ENCODE data around the gene ZMIZ1.

Gene ZMIZ1

DNA sequence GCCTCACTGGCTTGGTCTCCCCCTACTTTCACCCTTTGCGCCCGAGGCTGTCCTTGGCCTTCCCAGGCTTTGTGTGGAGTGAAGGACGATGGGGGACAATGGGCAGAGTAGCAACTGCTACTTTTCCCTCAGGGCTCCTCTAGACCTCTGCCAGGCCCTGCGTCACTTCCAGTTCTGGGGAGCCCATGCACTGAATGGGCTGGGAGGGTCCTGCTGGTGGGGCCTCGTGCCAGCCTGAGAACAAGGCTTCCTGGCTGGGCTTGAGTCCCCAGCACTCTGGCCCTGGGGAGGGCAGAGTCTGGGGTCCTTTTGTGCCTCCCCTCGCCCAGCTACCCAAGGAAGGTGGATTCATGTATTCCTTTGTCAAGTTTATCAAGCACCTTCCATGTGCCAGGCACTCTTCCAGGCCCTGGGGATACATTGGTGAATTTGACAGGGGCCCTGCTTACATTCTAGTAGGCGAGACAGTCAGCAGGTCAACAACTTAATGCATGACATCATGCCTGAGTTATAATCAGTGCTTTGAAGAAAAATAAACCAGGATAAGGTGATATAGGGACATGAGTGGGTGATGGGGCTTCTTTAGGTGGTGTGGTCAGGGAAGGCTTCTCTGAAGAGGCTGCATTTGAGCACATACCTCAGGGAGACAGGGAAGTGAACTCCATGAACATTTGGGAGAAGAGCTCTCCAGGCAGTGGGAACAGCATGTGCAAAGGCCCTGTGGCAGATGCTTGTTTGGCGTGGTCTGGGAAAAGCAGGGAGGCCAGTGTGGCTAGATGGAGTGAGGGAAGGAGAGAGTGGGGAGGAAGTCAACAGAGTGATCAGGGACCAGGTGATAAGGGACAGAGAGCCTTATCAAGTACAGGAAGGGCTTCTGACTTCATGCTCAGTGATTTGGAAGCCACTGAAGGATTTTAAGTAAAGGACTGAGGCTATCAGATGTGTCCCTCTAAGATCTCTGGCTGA, 14.1 kb downstream of the ZMIZ1 start:
- no peak for DNase-seq

DNA sequence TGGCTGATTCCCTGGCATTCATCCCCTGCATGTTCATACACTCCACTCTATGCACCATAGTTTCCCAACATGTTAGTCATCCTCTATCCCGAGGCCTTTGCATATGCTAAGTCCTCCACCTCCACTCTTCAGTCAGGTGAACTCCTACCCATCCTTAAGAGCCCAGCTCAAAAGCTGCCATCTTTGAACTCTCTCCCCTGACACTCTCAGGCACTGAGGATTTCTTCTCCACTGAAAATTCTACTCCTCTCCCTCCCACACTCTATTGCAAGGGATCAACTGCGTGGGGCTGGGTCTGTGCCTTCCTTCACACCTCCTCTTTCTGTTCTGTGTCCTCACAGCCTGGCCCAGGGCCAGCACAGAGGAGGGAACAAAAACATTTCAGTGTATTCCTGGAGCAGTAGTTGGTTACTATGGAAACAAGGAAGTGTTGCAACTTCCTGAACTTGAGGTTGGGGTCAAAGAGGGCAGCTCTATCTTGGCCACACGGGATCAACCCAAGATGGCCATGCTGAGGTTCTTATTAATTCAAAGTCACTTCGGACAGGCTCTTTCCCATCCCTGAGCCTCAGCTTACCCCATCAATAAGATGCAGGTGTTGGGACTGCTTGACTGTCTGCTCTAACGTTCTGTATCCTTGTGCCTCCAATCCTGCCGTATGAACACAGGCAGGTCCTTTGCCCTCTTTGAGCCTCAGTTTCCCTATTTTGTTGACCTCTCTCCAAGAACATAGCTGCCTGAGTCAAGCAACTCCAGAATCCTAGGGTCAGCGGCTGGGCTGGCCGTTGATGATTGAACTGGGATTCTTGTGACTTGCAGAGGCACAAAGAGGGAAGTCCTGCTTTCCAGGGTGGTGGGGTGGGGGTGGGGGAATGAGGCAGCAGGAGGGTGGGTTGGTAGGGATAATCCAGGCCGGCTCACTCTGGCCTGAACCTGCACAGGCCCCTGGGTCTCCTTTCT, 15.5 kb downstream of the ZMIZ1 start:
- no peak for DNase-seq

DNA sequence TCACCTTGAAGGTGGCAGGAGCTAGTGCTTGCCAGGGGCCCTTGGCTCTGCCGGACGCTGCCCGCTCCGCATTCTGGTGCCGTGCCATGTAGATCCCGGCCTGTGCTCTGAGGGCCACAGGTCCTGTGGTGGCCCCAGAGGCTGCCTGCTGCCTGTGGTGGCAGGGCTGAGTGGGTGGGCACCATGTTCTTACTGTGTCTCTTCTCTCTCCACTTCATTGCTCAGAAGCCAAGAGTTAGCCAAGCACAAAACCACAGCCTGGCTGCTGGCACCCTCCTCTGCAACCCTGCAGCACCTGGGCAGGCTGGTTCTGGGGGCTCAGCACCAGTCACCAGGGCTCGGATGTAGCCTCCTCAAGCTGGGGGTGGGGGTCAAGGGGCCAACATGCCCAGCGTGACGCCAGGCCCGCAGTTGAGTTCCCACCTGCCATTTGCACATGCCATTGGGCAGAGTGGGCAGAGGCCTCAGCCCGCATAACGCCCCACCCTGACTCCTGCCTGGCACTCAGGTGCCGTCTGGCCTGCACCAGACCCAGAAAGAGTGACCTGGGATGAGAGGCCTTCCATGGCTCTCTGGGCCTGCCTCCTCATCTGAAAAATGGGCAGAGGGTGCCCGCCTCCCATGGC, 16.3 kb downstream of the ZMIZ1 start:
- no peak for DNase-seq

DNA sequence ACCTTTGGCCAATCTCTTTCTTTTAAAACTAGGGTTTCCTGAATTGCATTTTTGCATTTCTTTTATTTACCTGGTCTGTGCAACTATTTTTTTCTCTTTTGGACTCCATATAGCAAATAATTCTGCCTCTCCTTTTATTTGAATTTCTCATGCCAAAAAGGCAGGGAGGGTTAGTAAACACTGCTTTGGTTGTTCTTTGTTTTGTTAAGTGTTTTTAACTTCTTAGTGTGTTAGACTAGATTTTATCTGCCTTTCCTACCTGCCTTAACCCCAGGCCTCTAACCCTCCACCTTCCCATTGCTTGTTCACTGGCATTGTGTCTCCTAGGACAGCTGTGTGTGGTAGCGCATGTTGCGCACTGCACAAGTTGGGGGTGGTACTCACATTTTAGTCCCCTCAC, 18.1 kb downstream of the ZMIZ1 start:
- DNase-seq = no peak

DNA sequence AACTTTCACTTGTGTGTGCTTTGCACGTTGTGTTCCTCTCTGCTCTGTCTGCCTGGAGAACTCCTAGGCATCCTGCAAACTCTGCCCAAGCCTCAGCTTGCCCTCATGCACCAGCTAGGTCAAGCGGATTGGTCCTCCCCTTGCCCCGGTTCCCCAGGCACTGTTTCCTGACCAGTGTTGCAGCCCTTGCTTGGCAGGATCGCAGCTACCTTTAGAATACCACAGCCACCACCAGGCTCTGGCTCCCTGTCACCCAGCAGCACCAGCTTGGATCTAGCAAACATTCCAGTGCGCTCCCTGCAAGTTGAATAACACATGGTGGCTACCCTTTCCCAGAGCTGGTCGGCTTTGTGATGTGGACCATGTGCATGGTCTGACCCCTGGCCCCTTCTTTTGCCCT, 19.0 kb downstream of the ZMIZ1 start:
- no peak for DNase-seq

DNA sequence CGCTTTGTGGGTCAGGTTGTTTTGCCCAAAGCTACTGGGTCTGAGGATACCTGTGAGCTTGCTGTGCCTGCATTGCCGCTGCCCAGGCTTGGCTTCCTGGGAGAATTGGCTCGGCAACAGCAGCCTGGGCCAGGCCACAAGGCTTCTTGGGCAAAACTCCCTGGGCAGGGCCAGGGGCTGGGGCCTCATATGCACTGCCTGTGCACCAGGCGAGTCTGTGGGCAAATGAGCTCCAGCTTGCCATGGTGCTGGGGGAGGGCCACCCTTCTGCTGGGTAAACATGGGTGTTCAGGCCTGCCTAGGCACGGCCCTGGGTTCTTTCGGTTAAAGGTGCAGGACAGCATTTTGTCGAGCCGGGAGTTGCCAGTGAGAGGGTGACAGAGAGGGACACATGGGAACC, 19.4 kb downstream of the ZMIZ1 start:
- DNase-seq = no peak

DNA sequence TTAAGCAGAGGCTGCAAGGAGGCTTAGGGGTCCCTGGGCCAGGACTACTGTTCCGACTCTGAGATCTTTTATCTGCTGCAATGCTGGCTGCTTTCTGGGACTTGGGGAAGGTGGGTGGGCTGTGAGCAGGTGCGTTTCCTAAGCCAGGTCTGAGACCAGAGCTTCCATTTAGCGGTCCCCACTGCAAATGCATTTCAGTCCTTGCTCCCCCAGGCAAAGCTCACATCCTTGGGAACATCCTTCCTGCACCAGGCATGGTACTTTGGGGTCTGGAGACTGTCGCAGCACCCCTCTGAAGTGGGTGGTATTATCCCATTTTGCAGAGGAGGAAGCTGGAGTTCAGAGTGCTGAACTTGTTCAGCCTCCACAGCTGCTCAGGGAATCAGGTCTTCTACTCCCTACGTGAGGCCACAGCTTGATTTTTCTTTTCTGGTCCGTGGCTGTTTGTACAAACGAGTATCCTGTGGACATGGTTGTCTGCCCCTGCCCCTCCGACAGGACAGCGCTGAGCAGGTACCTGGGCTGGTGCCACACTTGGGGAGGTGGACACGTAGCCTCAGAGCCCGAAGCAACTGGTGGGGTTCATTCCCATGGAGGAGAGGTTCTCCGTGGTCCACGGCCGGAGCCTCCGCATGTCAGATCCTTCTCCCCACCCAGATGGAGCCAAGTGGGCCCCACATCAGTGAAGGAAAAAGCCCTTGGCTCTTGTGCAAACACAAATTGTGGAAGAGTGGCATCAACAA, 20.0 kb downstream of the ZMIZ1 start:
- no peak for DNase-seq

DNA sequence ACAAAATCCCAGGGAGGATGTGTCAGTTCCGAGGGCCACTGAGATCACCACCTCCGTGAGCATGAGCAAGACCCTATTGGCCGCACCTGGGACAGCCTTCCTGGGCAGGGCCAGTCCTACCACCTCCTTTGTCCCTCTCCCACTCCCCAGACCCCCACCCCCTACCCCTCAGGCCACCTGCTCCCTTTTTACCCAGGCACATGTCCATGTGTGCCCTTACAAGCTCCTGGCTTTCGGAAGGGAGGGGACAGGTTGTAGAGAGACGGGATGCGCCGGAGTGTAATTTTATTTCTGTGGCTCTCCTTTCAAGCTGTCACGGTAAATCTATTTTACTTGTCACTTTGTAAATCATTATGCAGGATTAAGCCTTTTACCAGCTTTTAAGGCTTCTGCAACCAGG, 20.9 kb downstream of the ZMIZ1 start:
- DNase-seq = no peak

DNA sequence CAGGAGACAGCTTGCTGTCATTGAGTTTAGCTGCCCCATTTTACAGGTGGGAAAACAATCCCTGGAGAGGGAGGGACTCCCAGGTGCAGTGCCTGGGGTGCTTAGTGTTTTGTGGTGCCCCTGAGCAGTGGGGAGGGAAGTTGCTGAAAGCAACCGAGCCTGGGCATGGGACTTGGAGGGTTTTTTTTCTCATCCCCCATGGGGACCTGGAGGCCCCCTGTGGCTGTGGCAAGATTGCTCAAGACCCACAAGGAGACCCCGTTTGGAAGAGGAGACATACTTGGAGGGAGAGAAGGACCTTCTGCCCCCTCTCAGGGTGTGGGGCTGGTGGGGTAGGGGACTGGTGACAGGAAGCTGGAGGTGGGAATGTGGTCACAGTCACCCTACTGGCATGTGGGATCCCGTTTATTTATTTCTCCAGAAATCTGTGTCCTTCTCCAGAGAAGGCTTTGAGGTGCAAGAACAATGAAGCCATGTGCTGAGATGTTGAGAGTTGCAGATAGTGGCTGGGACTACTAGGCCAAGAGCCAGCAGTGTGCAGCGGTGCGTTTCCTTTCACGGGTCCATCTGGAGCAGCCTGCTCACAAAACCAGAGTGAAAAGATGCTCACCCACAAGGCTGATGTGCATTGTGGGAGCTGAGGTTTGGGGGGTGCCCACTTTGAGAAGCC, 21.5 kb downstream of the ZMIZ1 start:
- no peak for DNase-seq

DNA sequence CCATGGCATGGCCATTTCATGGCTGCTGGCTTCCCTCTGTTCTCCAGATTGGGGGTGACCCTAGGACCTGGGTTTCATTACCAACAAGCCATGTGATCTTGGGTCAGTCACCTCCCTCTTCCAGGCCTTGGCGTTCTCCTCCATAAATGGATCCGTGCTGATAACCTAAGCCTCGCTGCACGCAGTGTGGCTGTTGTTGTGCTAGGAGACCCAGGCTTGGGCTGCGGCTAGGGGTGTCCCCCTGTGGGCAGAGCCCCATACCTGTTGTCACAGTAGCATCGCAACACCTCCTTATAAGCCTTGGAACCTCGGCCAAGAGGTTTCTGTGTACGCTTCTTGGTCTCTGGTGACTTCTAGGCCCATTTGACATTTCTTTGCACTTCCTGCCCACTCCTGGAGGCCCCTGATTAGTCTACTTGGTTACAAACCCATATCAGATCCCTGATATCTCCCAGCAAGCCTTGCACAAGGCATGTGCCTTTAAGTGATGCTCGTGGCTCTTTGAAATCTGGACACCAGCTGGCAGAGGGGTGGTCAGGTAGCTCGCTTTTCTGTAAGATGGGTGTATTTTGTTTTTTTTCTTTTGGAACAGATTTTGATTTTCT, 23.6 kb downstream of the ZMIZ1 start:
- DNase-seq = no peak

DNA sequence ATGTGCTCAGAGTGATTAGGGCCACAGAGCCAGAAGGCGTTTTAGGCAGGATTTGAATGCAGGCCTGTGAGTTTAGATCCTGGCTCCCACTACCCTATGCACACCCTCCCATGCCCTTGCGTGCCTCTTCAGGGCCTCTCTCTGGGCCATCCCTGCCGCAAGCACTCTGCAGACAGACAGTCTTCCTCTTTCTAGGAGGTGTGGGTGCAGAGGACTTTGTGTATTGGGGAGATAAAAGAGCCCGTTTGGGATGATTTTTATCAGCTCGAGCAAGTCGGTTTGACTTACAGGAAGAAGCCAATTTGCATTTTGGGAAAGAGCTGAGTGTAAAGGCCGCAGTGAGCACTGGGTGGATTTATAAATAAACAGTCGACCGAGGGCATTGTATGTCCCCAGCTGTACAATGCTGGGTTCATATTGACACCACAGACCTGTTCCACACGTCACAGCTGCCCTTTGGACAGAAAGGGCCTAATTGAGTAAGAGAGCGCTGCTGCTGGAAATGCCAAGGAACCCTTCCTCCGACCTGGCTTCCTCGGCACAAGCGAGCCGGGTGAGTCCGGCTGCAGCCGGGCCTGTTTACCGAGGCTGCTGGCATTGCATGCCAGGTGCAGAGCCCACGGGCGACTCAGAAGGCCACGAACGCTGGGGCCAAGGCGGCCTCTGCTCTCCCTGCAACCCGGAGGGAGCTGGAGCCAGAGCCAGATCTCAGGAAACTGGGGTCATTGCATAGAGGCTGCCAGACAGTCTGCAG, 25.1 kb downstream of the ZMIZ1 start:
- DNase-seq = no peak

DNA sequence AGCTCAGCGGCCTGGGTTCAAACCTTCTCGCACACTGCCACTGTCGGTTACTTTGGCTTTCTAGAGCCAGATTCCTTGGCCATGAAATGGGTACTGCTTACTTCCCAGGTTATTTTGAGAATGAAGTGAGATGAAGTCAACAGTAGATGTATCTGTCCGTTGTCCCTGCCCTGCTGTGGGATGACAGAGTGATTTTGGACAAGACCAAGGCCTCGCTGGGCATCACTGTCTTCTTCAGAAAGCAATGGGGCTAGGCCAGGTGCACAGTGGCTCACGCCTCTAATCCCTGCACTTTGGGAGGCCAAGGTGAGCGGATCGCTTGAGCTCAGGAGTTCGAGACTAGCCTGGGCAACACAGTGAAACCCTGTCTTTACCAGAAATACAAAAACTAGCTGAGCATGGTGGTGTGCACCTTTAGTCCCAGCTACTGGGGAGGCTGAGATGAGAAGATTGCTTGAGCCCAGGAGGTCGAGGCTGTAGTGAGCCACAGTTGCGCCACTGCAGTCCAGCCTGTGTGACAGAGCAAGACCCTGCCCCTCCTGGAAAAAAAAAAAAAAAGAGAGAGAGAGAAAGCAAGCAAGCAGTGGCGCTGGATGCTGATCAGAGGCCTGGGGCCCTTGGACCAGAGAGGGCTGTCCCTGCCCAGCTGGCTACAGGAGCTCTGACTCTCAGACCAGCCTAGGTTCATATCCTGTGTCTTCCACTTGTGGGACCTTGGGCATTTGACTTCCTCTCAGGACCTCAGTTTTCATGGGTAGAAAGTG, 25.8 kb downstream of the ZMIZ1 start:
- DNase-seq = no peak

DNA sequence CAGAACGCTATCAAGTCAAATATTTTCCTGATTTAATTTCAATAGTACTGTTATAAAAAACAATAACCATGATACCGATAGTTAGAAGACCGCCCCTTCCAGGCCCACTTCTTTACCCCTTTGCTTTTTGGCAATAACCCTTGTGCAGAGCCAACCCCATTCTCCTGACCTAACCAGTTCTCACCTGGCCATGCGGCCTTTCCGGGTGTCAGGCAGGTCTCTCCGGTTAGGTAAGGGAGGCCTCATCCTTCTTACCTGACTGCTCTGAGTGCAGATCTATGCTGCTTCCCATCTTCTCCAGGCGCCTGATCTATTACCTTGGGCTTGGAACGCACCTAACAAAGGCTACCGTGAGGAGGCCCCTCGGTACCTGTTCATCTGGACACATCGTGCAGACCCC, 26.6 kb downstream of the ZMIZ1 start:
- DNase-seq = no peak

DNA sequence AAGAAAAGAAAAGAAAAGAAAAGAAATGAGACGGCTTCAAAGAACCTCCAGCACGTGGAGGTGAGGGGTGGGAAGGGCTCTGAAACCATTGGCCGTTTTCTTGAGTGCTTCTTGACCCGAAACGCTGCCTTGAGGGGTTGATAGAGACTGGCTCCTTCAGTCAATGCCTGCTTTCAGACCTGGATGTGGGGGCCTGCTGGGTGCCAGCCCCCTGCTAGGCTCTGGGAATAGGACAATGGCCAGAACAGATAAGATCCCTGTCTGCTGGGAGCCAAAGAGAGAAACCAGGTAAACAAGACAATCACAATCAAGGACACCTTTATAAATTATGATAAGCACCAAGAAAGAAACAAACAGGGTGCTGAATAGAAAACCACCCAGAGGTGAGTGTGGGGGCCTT, 27.7 kb downstream of the ZMIZ1 start:
- DNase-seq = no peak

DNA sequence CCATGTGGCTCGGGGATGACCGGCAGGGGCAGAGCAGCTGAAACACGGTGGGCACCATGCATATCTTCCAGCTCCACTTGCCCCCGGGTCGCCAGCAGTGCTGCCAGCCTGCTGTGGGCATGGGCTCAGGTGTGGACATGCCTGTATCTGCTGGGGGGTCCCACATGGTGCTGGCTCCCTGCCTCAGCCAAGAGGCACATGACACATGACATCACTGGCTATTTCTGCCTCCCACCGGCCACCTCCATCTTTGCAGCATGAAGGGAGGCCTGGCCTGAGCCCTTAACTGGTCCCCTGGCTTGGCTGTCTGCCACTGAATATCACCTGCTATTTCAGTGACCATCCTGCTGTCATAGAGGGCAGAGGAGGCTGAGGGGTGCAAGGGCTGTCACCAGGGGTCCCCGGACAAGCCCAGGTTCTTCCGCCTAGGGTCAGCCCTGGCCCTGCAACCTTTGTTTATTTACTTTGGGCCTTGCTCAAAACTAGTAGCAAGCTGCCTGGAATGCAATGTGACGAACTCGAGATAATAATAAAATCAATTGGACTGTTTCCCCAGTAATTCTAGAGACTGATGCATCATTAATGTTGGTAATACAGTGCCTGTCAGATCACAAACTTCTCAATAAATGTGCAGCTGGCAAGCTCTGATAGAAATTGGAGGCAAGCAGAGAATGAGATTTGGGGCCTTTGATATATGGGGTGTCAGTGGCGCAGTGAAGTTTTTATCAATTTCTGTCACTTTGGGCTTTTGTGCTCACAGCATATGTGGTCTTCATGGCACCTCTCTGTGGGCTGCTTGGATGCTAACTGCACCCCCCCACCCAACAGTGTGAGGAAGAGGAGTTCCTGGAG, 28.5 kb downstream of the ZMIZ1 start:
- DNase-seq = no peak

DNA sequence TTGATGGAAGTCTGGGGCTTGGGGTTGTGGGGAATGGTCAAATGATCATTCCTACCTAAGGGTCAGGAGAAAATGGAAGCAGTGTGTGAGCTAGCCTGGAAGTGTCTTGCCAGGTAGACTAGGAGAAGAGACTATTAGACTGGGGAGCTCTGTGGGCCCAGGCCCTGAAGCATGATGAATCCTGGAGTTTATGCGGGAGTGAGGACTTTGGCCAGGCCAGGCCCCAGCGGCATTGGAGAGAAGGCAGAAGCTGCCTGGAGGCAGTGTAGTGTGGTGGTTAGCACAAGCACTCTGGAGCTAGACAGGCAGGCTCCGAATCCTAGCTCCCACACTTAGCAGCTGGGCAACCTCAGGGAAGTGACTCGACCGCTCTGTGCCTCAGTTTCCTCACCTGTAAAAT, 29.3 kb downstream of the ZMIZ1 start:
- no peak for DNase-seq

DNA sequence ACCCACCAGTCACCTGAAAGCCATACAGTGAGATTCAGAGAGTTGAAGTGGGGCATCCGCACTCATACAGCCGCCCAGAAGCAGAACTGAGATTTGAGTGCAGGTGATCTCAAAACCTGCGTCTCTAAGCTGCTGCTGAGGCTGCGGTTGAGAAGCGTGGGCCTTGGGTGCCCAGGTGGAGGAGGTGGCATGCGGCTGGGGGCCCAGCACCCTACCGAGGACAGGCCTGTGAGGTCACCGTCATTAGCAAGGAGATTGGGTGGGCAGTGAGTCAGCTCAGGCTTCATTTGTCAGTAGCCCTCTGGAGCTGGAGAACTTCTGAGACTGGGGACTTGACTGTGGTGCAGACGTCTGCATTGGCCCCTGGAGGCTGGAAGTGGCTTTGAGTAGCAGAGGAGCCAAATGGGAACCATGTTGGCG, 29.8 kb downstream of the ZMIZ1 start:
- no peak for DNase-seq

DNA sequence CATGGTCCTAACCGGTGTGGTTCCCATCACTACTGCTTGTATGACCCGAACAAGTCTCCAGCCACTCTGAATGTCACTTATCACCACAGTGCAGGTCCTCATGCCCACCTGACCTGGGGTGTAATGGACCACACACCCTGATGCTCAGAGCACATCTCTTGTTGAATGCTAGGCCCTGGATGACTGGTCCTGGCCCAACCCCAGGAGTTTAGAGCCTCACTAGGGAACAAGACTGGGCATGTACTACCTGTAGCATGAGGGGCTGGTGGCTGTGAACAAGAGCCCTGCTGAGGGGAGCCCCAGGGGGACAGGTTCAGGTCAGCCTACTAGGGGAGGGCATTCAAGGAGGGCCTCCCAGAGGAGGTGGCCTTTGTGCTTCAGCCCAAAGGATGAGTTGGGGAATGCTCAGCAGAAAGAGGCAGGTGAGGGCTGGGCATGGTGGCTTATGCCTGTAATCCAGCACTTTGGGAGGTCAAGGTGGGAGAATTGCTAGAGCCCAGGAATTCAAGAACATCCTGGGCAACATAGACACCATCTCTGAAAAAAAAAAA, 31.2 kb downstream of the ZMIZ1 start:
- DNase-seq = no peak

DNA sequence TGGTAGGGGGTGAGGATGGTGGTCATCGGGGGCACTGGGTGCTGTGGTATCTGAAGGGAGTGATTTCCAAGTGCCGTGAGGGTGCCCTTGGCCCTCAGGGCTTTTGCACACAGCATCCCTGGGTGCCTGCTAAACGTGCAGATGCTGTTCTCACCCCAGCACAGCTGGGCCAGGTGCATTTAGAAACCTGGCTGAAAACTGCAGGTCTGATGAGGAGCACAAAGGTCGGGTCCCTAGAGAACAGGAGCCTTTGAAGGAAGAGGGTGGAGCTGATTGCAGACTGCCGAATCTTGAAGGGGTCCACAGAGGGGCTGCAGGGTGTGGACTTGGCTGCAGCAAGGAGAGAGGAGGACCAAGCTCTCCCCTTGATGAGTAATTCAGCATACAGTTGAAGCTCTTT, 32.0 kb downstream of the ZMIZ1 start:
- DNase-seq = no peak

All from activated T-cell treated with anti-CD3 and anti-CD28 coated beads, Interleukin-2, amount 50 U/mL, for 48 hours (primary cell).